ENCODE measurements around the gene STARD10.

The STARD10 gene

GRCh38 chr11:72724021-72724551, 69.8 kb downstream of the STARD10 start:
- in situ Hi-C loops (cut with HindIII; ENCODE audit: low pct_ligation_motif_present, low pct_unique_long_range_greater_than_20kb, low sequenced_read_pairs) = no loop called here
- DNase-seq = no peak

- DNase-seq = peak; percentile 66
- in situ Hi-C loops (cut with HindIII; ENCODE audit: low pct_ligation_motif_present, low pct_unique_long_range_greater_than_20kb, low sequenced_read_pairs) = no loop called here
Measured at GRCh38 chr11:72723508-72723907, 70.3 kb downstream of the STARD10 start.

GRCh38 chr11:72722050-72722748, 71.6 kb downstream of the STARD10 start:
- in situ Hi-C loops (cut with HindIII; ENCODE audit: low pct_ligation_motif_present, low pct_unique_long_range_greater_than_20kb, low sequenced_read_pairs) = no loop called here

GRCh38 chr11:72721689-72722049, 72.2 kb downstream of the STARD10 start:
- in situ Hi-C loops (cut with HindIII; ENCODE audit: low pct_ligation_motif_present, low pct_unique_long_range_greater_than_20kb, low sequenced_read_pairs) = no loop called here
- DNase-seq = peak; percentile 8

More at GRCh38 chr11:72722050-72722748, 71.6 kb downstream of the STARD10 start:
- DNase-seq = peak; percentile 85

DNA sequence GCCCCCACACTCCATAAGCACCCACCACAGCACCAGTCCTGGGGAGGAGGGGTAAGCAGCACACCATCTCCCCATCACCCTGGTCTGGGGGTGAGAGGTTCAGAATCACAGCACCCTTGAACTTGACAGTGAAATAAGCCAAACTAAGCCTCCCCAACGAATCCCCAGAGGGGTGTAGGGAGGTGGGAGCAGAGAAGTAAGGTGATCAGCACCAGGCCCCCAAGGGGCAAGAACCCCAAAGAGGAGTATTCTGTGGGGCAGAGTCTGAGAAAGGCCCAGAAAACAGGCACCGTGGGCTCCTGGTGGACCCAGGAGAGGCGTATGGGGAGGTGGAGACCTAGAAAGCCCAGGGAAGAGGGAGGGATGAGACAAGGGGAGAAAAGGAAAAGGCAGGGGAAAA, 72.6 kb downstream of the STARD10 start:
- in situ Hi-C loops (cut with HindIII; ENCODE audit: low pct_ligation_motif_present, low pct_unique_long_range_greater_than_20kb, low sequenced_read_pairs) = no loop called here
- no peak for DNase-seq

GRCh38 chr11:72720784-72721183, 73.1 kb downstream of the STARD10 start:
- in situ Hi-C loops (cut with HindIII; ENCODE audit: low pct_ligation_motif_present, low pct_unique_long_range_greater_than_20kb, low sequenced_read_pairs) = no loop called here
- no peak for DNase-seq

- in situ Hi-C loops (cut with HindIII; ENCODE audit: low pct_ligation_motif_present, low pct_unique_long_range_greater_than_20kb, low sequenced_read_pairs) = no loop called here
- DNase-seq = no peak
Measured at GRCh38 chr11:72720047-72720446, 73.8 kb downstream of the STARD10 start.

DNA sequence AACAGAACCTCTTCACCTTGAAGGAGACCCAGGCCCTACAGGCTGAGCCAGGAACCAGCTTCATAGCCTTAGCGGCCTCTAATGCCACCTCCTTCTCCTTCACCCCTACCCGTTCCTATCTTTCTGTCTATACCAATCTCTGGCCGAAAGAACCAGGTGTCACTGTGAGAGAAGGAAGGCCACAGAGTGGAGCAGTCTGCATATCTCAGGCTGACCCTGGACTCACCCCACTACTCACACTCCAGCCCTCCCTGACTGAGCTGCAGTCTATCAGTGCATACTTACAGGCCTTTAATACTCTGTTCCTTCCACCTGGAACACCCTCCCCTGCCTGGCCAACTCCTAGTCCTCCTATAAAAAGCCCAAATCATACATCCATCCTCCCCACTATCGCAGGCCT, 74.3 kb downstream of the STARD10 start:
- DNase-seq = no peak
- in situ Hi-C loops (cut with HindIII; ENCODE audit: low pct_ligation_motif_present, low pct_unique_long_range_greater_than_20kb, low sequenced_read_pairs) = no loop called here

GRCh38 chr11:72719144-72719543, 74.7 kb downstream of the STARD10 start:
- DNase-seq = no peak
- in situ Hi-C loops (cut with HindIII; ENCODE audit: low pct_ligation_motif_present, low pct_unique_long_range_greater_than_20kb, low sequenced_read_pairs) = no loop called here

- no peak for DNase-seq
- in situ Hi-C loops (cut with HindIII; ENCODE audit: low pct_ligation_motif_present, low pct_unique_long_range_greater_than_20kb, low sequenced_read_pairs) = no loop called here
Measured at GRCh38 chr11:72718101-72718501, 75.7 kb downstream of the STARD10 start.

- DNase-seq = no peak
- in situ Hi-C loops (cut with HindIII; ENCODE audit: low pct_ligation_motif_present, low pct_unique_long_range_greater_than_20kb, low sequenced_read_pairs) = no loop called here
Measured at GRCh38 chr11:72716788-72717435, 76.9 kb downstream of the STARD10 start.

DNA sequence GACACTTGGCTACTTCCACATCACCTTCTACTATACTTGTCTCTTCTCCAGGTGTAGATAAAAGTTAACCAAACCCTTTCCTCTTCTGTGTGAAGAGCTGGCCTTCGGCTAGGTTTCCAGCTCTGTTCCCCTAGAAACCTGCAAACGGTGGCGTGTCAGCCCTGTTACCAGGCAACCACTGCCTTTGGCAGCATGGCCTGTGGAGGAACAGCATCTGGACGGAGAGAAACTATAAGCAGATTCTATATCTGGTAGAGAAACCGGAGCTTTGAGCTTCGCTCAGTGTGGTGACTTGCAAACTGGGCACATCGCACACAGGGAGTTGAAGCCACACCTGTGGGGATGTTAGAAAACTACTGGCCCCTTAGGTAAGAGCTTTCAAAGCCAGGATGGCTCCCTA, 77.6 kb downstream of the STARD10 start:
- no peak for DNase-seq
- in situ Hi-C loops (cut with HindIII; ENCODE audit: low pct_ligation_motif_present, low pct_unique_long_range_greater_than_20kb, low sequenced_read_pairs) = no loop called here

DNA sequence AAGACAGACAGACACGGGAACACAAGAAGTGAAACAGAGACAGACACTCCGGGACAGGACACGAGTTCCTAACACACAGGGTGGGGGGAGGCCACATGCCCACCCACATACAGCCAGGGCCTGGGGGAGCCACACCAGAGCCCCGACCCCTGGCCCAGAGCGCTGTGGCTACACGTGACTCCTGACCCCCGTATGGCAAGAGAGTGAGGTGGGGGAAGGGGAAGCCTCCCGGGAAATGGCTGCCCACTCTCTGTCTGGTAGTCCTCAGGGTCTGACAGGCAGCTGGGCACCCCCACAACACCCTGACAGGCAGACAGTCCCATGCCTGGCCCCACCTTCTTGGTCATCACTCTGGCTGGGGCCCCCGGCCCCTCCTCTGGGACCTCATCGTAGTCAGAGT, 81.0 kb downstream of the STARD10 start:
- in situ Hi-C loops (cut with HindIII; ENCODE audit: low pct_ligation_motif_present, low pct_unique_long_range_greater_than_20kb, low sequenced_read_pairs) = no loop called here

DNA sequence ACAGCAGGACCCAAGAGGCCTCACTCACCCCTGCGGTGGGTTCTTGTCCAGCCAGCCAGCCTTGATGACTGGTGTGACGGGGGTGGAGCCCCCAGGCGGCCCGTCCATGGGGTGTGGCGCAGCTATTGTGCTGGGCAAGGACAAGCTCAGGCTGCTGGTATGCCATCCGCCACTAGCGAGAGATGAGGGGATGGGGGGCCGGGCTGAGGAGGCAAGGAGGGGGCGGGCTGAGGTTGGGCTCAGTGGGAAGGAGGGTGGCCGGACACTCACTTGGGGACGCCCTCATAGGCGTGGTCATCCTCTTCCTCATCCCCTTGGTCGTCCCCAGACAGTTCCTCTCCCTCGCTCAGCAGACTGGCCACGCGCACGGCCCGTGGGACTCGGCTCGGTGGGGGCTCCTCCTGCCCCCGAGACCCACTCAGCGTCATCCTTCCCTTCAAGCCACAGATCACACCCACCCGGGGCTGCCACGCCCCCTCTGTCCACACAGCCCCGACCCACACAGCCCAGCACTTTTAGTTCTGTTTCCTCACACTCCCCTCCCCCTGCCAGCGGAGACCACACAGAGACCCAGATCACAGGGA, 81.6 kb downstream of the STARD10 start:
- in situ Hi-C loops (cut with HindIII; ENCODE audit: low pct_ligation_motif_present, low pct_unique_long_range_greater_than_20kb, low sequenced_read_pairs) = no loop called here
- DNase-seq = no peak

More for the DNA sequence above, 81.0 kb downstream of the STARD10 start:
- no peak for DNase-seq

DNA sequence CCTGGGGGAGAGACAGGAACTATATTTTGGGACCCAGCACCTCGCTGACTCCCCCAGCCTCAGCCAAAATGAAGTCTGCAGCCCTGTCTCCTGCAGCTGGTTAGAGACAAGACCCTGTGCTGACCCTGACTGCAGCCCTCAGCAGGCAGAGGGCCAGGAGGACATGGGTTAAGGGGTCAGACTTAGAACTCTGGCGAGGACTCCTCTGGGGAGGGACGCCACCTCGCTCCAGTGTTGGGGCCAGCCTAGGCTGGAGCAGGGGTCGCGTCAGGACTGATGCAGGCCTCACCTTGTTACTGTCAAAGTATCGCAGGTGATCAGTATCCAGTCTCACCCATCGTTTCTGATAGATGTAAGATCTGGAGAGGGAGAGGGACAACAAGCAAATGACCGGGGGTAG, 82.7 kb downstream of the STARD10 start:
- DNase-seq = no peak
- in situ Hi-C loops (cut with HindIII; ENCODE audit: low pct_ligation_motif_present, low pct_unique_long_range_greater_than_20kb, low sequenced_read_pairs) = no loop called here

- in situ Hi-C loops (cut with HindIII; ENCODE audit: low pct_ligation_motif_present, low pct_unique_long_range_greater_than_20kb, low sequenced_read_pairs) = no loop called here
- DNase-seq = no peak
Measured at GRCh38 chr11:72710278-72710677, 83.6 kb downstream of the STARD10 start.

DNA sequence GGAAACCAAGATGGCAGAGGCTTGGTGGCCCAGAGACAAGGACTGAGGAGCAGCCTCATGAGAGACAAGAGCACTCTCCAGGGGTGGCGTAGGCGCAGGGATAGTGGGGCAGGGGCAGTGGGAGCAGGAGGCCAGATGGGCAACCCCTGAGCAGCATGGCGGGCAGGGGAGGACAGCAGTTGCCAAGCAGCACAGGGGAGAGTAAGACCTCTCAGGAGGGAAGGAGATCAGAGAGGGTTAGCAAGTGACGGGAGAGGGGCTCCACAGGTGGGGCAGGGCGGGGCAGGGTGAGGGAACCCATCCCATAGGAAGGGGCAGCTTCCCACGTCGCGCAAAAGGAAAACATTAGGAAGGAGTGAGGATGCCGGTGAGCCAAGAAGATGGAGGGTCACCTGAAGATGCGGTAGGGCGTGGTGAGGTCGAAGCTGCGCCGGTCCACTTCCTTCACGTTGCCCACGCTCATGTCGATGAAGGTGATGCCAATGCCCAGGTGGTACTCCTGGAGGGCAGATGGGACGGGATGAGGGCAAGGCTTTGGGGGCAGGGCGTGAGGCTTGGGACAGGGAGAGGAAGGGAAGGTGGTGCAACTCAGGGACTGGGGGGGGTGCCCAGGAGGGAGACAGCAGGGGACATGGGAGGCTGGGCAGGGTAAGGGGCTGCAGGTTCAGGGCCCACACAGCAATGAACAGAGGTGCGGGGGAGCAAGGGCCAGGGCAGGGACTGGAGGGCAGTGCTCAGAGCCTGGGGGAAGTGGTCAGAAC, 84.2 kb downstream of the STARD10 start:
- DNase-seq = no peak
- in situ Hi-C loops (cut with HindIII; ENCODE audit: low pct_ligation_motif_present, low pct_unique_long_range_greater_than_20kb, low sequenced_read_pairs) = no loop called here

- in situ Hi-C loops (cut with HindIII; ENCODE audit: low pct_ligation_motif_present, low pct_unique_long_range_greater_than_20kb, low sequenced_read_pairs) = no loop called here
- DNase-seq = no peak
Measured at GRCh38 chr11:72707032-72707431, 86.8 kb downstream of the STARD10 start.

DNA sequence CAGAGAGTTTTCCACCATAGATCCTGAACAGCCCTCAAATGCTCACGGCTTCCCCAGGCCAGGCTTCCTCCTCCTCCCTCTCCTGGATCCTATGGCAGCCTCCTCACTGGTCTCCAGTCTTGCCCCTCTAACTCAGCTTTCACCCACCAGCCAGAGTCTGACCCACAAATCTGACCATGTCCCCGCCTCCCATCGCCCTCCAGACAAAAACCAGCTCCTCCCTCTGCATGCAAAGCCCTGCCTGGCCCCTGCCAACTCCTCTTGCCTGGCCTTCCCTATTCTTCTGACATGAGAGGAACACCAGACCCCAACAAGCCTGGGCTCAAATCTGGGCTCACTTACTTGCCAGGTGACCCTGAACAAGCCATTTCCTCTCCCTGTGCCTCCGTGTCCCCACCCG, 87.3 kb downstream of the STARD10 start:
- DNase-seq = no peak
- in situ Hi-C loops (cut with HindIII; ENCODE audit: low pct_ligation_motif_present, low pct_unique_long_range_greater_than_20kb, low sequenced_read_pairs) = no loop called here

All from ACHN (cell line).